Measurements from ENCODE around the gene PKDCC.

DNA sequence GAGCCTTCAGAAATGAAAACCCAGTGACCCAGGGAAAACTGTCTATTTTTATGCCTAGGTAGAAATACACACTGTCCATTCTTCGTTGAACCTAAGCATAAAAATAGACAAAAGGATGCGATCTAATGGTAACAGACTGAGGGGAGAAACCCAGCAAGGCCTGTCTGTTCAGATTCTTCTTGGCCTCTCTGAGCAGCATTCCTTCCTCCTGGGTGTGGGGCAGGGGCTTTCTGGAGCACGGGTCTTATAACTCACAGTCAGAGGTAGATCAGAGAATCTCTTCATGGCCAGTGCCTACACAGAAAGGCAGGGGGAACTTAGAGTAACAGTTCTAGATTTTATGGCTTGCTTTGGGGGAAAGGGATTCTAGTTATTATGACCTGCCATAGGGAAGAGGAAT, 56.0 kb downstream of the PKDCC start:
- TF ChIP-seq POLR2AphosphoS5 (IDR thresholded peaks at IDR 0.05; ENCODE audit: borderline replicate concordance, low read depth, low read length) (no peak), EZH2 (IDR thresholded peaks at IDR 0.05) (no peak), FOXP2 (optimal IDR thresholded peaks at IDR 0.05; ENCODE audit: control extremely low read depth, extremely low read length, insufficient read depth) (no peak)
